Measurements from ENCODE around the gene UBE2F. TPM values are rescaled to one million over a fixed set of nuclear protein-coding genes. Genes with fewer than 3 reads are reported as not detected.

Gene UBE2F
- total RNA-seq, 2 donors from 2014 or later = 45.2 to 73.2 TPM

DNA sequence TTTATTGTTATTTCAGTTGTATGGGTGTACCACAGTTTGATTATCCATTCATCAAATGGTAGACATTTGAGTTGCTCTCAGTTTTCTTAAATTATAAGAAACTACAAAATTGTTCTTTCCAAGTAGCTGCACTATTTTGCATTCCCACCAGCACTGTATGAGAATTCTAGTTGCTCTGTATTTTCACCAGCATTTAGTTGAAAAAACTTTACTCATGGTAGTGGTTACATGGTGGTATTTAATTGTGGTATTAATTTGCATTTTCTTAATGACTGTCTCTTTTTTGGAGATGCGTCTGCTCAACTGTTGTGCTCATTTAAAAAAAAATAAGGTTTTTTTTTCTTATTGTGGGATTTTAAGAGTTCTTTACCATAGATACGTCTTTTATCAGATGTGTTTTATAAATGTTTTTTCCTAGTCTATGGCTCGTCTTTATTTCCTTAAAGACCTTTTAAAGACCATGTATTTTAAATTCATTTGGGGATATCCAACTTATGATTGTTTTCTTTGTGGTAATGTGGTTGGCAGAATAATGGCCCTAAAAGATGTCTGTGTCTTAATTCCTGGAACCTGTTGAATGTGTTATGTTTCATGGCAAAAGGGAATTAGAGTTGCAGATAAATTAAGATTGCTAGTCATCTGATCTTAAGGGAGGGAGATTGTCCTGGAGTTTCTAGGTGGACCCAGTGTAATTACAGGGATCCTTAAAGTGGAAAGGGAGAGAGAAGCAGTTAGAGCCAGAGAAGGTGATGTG is 37.4 kb downstream of the UBE2F start:
- H3K36me3 ChIP-seq = no peaks in the 10 kb centered on the region
- TF ChIP-seq POLR2AphosphoS5 (IDR thresholded peaks at IDR 0.05) (no peak), POLR2A (IDR thresholded peaks at IDR 0.05) (no peak)
- TF ChIP-seq, protein P1, sequence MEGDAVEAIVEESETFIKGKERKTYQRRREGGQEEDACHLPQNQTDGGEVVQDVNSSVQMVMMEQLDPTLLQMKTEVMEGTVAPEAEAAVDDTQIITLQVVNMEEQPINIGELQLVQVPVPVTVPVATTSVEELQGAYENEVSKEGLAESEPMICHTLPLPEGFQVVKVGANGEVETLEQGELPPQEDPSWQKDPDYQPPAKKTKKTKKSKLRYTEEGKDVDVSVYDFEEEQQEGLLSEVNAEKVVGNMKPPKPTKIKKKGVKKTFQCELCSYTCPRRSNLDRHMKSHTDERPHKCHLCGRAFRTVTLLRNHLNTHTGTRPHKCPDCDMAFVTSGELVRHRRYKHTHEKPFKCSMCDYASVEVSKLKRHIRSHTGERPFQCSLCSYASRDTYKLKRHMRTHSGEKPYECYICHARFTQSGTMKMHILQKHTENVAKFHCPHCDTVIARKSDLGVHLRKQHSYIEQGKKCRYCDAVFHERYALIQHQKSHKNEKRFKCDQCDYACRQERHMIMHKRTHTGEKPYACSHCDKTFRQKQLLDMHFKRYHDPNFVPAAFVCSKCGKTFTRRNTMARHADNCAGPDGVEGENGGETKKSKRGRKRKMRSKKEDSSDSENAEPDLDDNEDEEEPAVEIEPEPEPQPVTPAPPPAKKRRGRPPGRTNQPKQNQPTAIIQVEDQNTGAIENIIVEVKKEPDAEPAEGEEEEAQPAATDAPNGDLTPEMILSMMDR (IDR thresholded peaks at IDR 0.05) = no peak
- no peaks in the 10 kb centered on the region for H3K27me3 ChIP-seq (replicated peaks; ENCODE audit: insufficient read depth)
- H3K27ac ChIP-seq = no peak overlapping the region
- no peaks in the 10 kb centered on the region for H3K9me3 ChIP-seq
- H3K4me1 ChIP-seq (replicated peaks) = no peaks in the 10 kb centered on the region
- H3K4me3 ChIP-seq = no peak overlapping the region
- intact Hi-C loops (cut with DNase I) = no loop called here
- DNase-seq (ENCODE audit: low spot score) = no peak
- WGBS = 86% methylated on average over 3 of the region's 3 CpGs

DNA sequence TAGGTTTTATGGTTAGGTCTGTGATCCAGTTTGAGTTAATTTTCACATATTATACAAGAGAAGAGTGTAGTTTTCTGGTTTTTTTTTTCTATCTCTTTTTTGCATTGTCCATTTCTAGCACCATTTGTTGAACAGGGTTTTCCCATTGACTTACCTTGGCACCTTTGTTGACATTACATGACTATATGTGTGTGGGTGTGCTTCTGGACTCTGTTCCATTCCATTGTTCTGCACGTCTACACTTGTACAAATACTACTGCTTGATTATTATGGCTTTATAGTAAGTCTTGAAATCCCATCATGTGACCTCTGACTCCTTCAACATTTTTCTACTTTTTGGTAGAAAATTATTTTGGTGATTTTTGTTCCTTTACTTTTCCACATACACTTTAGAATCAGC is 38.7 kb downstream of the UBE2F start:
- Histone ChIP-seq H3K27ac (no peak overlapping the region), H3K36me3 (no peaks in the 10 kb centered on the region), H3K4me3 (no peak overlapping the region), H3K9me3 (no peaks in the 10 kb centered on the region), H3K27me3 (replicated peaks; ENCODE audit: insufficient read depth) (no peaks in the 10 kb centered on the region), H3K4me1 (replicated peaks) (no peaks in the 10 kb centered on the region)
- WGBS = 58% methylated on average over 1 of the region's 1 CpG
- no peak for DNase-seq (ENCODE audit: low spot score)
- TF ChIP-seq POLR2A (IDR thresholded peaks at IDR 0.05) (no peak), POLR2AphosphoS5 (IDR thresholded peaks at IDR 0.05) (no peak)
- TF ChIP-seq, protein P1 (IDR thresholded peaks at IDR 0.05) = no peak
- intact Hi-C loops (cut with DNase I) = no loop called here

- no peak for DNase-seq (ENCODE audit: low spot score)
- no peak overlapping the region for H3K27ac ChIP-seq
- H3K9me3 ChIP-seq = no peaks in the 10 kb centered on the region
- no peaks in the 10 kb centered on the region for H3K36me3 ChIP-seq
- H3K4me1 ChIP-seq (replicated peaks) = no peaks in the 10 kb centered on the region
- no peaks in the 10 kb centered on the region for H3K27me3 ChIP-seq (replicated peaks; ENCODE audit: insufficient read depth)
- TF ChIP-seq, protein P1 (IDR thresholded peaks at IDR 0.05) = no peak
- TF ChIP-seq POLR2A (IDR thresholded peaks at IDR 0.05) (no peak), POLR2AphosphoS5 (IDR thresholded peaks at IDR 0.05) (no peak)
- intact Hi-C loops (cut with DNase I) = no loop called here
- no peak overlapping the region for H3K4me3 ChIP-seq
These were observed 39.7 kb downstream of the UBE2F start for GRCh38 chr2:238006510-238006909.

- H3K27ac ChIP-seq = no peak overlapping the region
- no peaks in the 10 kb centered on the region for H3K27me3 ChIP-seq (replicated peaks; ENCODE audit: insufficient read depth)
- WGBS = 100% methylated on average over 6 of the region's 6 CpGs
- no peak for TF ChIP-seq POLR2A (IDR thresholded peaks at IDR 0.05)
- TF ChIP-seq, protein P1 (IDR thresholded peaks at IDR 0.05) = no peak
- TF ChIP-seq POLR2AphosphoS5 (IDR thresholded peaks at IDR 0.05) = no peak
- DNase-seq (ENCODE audit: low spot score) = no peak
- intact Hi-C loops (cut with DNase I) = no loop called here
- no peaks in the 10 kb centered on the region for H3K4me1 ChIP-seq (replicated peaks)
- H3K4me3 ChIP-seq = no peak overlapping the region
- H3K9me3 ChIP-seq = no peaks in the 10 kb centered on the region
- H3K36me3 ChIP-seq = no peaks in the 10 kb centered on the region
These were observed 41.1 kb downstream of the UBE2F start for GRCh38 chr2:238007924-238008323.

GRCh38 chr2:238009563-238009962 is 42.7 kb downstream of the UBE2F start:
- H3K27ac ChIP-seq = no peak overlapping the region
- intact Hi-C loops (cut with DNase I) = no loop called here
- no peaks in the 10 kb centered on the region for H3K9me3 ChIP-seq
- no peaks in the 10 kb centered on the region for H3K36me3 ChIP-seq
- DNase-seq (ENCODE audit: low spot score) = no peak
- TF ChIP-seq, protein P1 (IDR thresholded peaks at IDR 0.05) = no peak
- TF ChIP-seq POLR2AphosphoS5 (IDR thresholded peaks at IDR 0.05) (no peak), POLR2A (IDR thresholded peaks at IDR 0.05) (no peak)
- no peaks in the 10 kb centered on the region for H3K4me1 ChIP-seq (replicated peaks)
- H3K27me3 ChIP-seq (replicated peaks; ENCODE audit: insufficient read depth) = no peaks in the 10 kb centered on the region
- H3K4me3 ChIP-seq = no peak overlapping the region
- 76% methylated on average over 2 of the region's 2 CpGs for WGBS
